Esophagus squamous epithelium (tissue), 4 donors: ENCODE data around the gene LNP1.
"Not testable (repeated sequence)": the region's sequence is repeated elsewhere in the genome, so short reads cannot be mapped to it uniquely, and the experiment has no call there.

Source experiments
- CTCF ChIP-seq, 6 experiments: fragments of 450-650 bp in 4 of 6; fragments of 200-600 bp in 2 of 6; sonication (generic) in 2 of 6; IDR thresholded peaks; one replicate each; pipeline ENCODE4 v1.5.1; 2016 to 2019; ENCODE audit warnings: antibody characterized with exemption in 6 of 6, mild to moderate bottlenecking in 4 of 6, moderate library complexity in 4 of 6
- POLR2A ChIP-seq, 4 donors: fragments of 450-650 bp; IDR thresholded peaks; one replicate each; pipeline ENCODE4 v1.6.1; 2017; ENCODE audit warnings: antibody characterized with exemption in 4 of 4, mild to moderate bottlenecking in 4 of 4, moderate library complexity in 3 of 4

GRCh38 chr3:100447067-100447466 lies 45.7 kb downstream of the LNP1 start:
- TF ChIP-seq CTCF, POLR2A (IDR thresholded peaks at IDR 0.05): not testable (repeated sequence)
